HepG2 (cell line): ENCODE results near the gene PYY. TPM values are rescaled to one million over a fixed set of nuclear protein-coding genes. Genes with fewer than 3 reads are reported as not detected.

Source experiments
- ATAC-seq: fragments of 200-7000 bp; cut with Tn5 transposase; 3 replicates; pipeline ENCODE4 v1.9.1; 2020; ENCODE audit warnings: mild to moderate bottlenecking, moderate library complexity
- BruUV-seq: library from RNA; stranded (reverse); fragments of 400-500 nt; replicated peaks from 2 replicates; lab custom pipeline; 2021; lab: Mats Ljungman, UMichigan
- CTCF ChIA-PET: fragments of 300-600 bp; formaldehyde crosslinking; extraction: SDS; loops from one replicate; lab custom pipeline; 2021; ENCODE audit warnings: low total read pairs, inconsistent platforms, low intra/inter-chr PET ratio; lab: Yijun Ruan, JAX
- POLR2A ChIA-PET: fragments of 350-600 bp; sonication (Branson Sonifier 250); formaldehyde crosslinking; loops from one replicate; lab custom pipeline; 2020; ENCODE audit warnings: antibody characterized with exemption, inconsistent platforms; lab: Yijun Ruan, JAX
- DNase-seq: peaks from one replicate; pipeline ENCODE4 v3.0.0-alpha.2; 2015; ENCODE audit warnings: low spot score
- FAIRE-seq: peaks from 3 replicates; lab custom pipeline; 2011; peaks lifted over from hg19 to GRCh38; lab: Jason Lieb, UNC
- H2AFZ ChIP-seq: one replicate; pipeline ENCODE4 v1.6.1; 2011; ENCODE audit warnings: low read length, inconsistent platforms
- H3K27ac ChIP-seq: fragments of 300-600 bp; 3 replicates; pipeline ENCODE4 v1.8.0; 2011; ENCODE audit warnings: mixed run types, mild to moderate bottlenecking, mixed read lengths, low read length, inconsistent platforms; ENCODE audit not compliant: insufficient read depth; ENCODE audit errors: extremely low read length
- H3K27me3 ChIP-seq, 2 experiments: fragments of 200-600 bp in 1 of 2; 2 replicates in 1 of 2; 3 replicates in 1 of 2; pipeline versions ENCODE4 v1.6.0 to v1.8.0; 2011; ENCODE audit warnings: low read length in 2 of 2, mild to moderate bottlenecking in 2 of 2, moderate library complexity in 2 of 2, inconsistent platforms in 1 of 2; ENCODE audit not compliant: insufficient read depth in 2 of 2, control insufficient read depth in 1 of 2
- H3K36me3 ChIP-seq, 2 experiments: fragments of 200-600 bp in 1 of 2; replicated peaks in 1 of 2; 2 replicates in 1 of 2; 3 replicates in 1 of 2; pipeline versions ENCODE4 v1.5.1 to v1.8.0; 2011; ENCODE audit warnings: low read length in 2 of 2, inconsistent platforms in 1 of 2; ENCODE audit not compliant: insufficient read depth in 2 of 2, control insufficient read depth in 1 of 2
- H3K4me1 ChIP-seq: 2 replicates; pipeline ENCODE4 v1.5.1; 2012; ENCODE audit warnings: low read length, inconsistent platforms; ENCODE audit not compliant: insufficient read depth
- H3K4me2 ChIP-seq: 2 replicates; pipeline ENCODE4 v1.6.0; 2011; ENCODE audit warnings: low read depth, low read length, inconsistent platforms
- H3K4me3 ChIP-seq, 3 experiments: fragments of 200-600 bp in 1 of 3; sonication (generic), shearing (Covaris generic) in 1 of 3; replicated peaks in 1 of 3; 2 replicates each; pipeline ENCODE4 v1.5.1; 2011 to 2016; ENCODE audit warnings: low read length in 3 of 3, inconsistent platforms in 2 of 3, low read depth in 2 of 3, mild to moderate bottlenecking in 2 of 3, control low read depth in 1 of 3, mixed read lengths in 1 of 3; ENCODE audit not compliant: insufficient read depth in 1 of 3
- H3K79me2 ChIP-seq: one replicate; pipeline ENCODE4 v1.6.1; 2011; ENCODE audit warnings: low read length, inconsistent platforms; ENCODE audit not compliant: insufficient read depth
- H3K9ac ChIP-seq: 2 replicates; pipeline ENCODE4 v1.6.0; 2011; ENCODE audit warnings: mild to moderate bottlenecking, low read depth, low read length, inconsistent platforms; ENCODE audit not compliant: insufficient read depth
- H3K9me3 ChIP-seq: 2 replicates; pipeline ENCODE4 v1.5.1; 2012; ENCODE audit warnings: mild to moderate bottlenecking, low read length
- H4K20me1 ChIP-seq: 2 replicates; pipeline ENCODE4 v1.6.0; 2011; ENCODE audit warnings: inconsistent platforms, mild to moderate bottlenecking, low read length, moderate library complexity; ENCODE audit not compliant: insufficient read depth
- ARNT ChIP-seq: fragments of 450-650 bp; IDR thresholded peaks from 2 replicates; pipeline ENCODE4 v1.6.1; 2017
- BORCS8-MEF2B ChIP-seq: sonication (generic); formaldehyde crosslinking; IDR thresholded peaks from 2 replicates; pipeline ENCODE4 v1.8.0; 2022; ENCODE audit warnings: mild to moderate bottlenecking, missing genetic modification reagents
- CHD4 ChIP-seq: fragments of 200-600 bp; sonication (generic); IDR thresholded peaks from 2 replicates; pipeline ENCODE4 v1.7.0; 2017; ENCODE audit warnings: mild to moderate bottlenecking, low read length, borderline replicate concordance
- GPN1 ChIP-seq: sonication (generic); formaldehyde crosslinking; IDR thresholded peaks from 2 replicates; pipeline ENCODE4 v1.5.1; 2020; ENCODE audit warnings: missing genetic modification reagents, borderline replicate concordance
- MAF1 ChIP-seq: sonication (generic); formaldehyde crosslinking; IDR thresholded peaks from 2 replicates; pipeline ENCODE4 v1.5.0; 2020; ENCODE audit warnings: missing genetic modification reagents, borderline replicate concordance
- MLX ChIP-seq: IDR thresholded peaks from 2 replicates; pipeline ENCODE4 v1.6.1; 2016
- NFE2 ChIP-seq: sonication (generic); formaldehyde crosslinking; IDR thresholded peaks from 2 replicates; pipeline ENCODE4 v1.4.0; 2020; ENCODE audit warnings: missing genetic modification reagents
- TEAD3 ChIP-seq: optimal IDR thresholded peaks from 2 replicates; pipeline ENCODE3; 2016; ENCODE audit warnings: borderline replicate concordance
- ZIK1 ChIP-seq: sonication (generic); formaldehyde crosslinking; IDR thresholded peaks from 2 replicates; pipeline ENCODE4 v1.5.0; 2020; ENCODE audit warnings: mild to moderate bottlenecking, low read depth, missing genetic modification reagents, borderline replicate concordance
- ZNF20 ChIP-seq: sonication (generic); formaldehyde crosslinking; IDR thresholded peaks from 2 replicates; pipeline ENCODE4 v1.4.0; 2020; ENCODE audit warnings: mild to moderate bottlenecking, moderate library complexity, missing genetic modification reagents
- ZNF24 ChIP-seq: fragments of 450-650 bp; IDR thresholded peaks from 2 replicates; pipeline ENCODE4 v1.6.1; 2017; ENCODE audit warnings: antibody characterized with exemption, mild to moderate bottlenecking
- ZNF451 ChIP-seq: sonication (generic); formaldehyde crosslinking; IDR thresholded peaks from 2 replicates; pipeline ENCODE4 v1.5.0; 2020; ENCODE audit warnings: mild to moderate bottlenecking, missing genetic modification reagents
- ZNF776 ChIP-seq: sonication (generic); formaldehyde crosslinking; IDR thresholded peaks from 2 replicates; pipeline ENCODE4 v1.4.0; 2020; ENCODE audit warnings: mild to moderate bottlenecking, missing genetic modification reagents
- WGBS: methylation state at CpG from one replicate; pipeline ENCODE4 v1.1.6; 2017; ENCODE audit warnings: low lambda C conversion rate; 5-methylcytosine and 5-hydroxymethylcytosine counted together
- in situ Hi-C: cut with HindIII; loops from 2 replicates; pipeline ENCODE4 v1.10.0; 2017; ENCODE audit warnings: low pct_unique_long_range_greater_than_20kb; ENCODE audit not compliant: extremely low pct_ligation_motif_present
- intact Hi-C: fragments of 100-400 bp; cut with micrococcal nuclease; formaldehyde crosslinking; loops from one replicate; pipeline ENCODE4 v1.10.0; 2022; ENCODE audit not compliant: unreplicated experiment
- polyA plus RNA-seq, 8 experiments: library from polyadenylated mRNA; depleted of rRNA in 3 of 8; stranded (reverse) in 7 of 8; unstranded in 1 of 8; fragments of >200 nt; fragmentation: Illumina TruSeq in 4 of 8; extraction: Trizol in 4 of 8; gene quantifications; 2 replicates each; pipeline versions ENCODE4 v1.2.1 to v1.2.3, GENCODE V29; 2011 to 2016; ENCODE audit warnings: low read depth in 4 of 8, missing spikeins in 1 of 8, mixed read lengths in 1 of 8; ENCODE audit not compliant: insufficient read depth in 1 of 8
- total RNA-seq, 5 experiments: library from RNA; depleted of rRNA; stranded (reverse); fragments of >200 nt; fragmentation: Illumina TruSeq; extraction: Trizol; gene quantifications; 2 replicates each; pipeline ENCODE4 v1.2.3, GENCODE V29; 2016; ENCODE audit warnings: low read depth in 1 of 5
- TF ChIP-seq, protein P1 (sequence below): sonication (generic); formaldehyde crosslinking; IDR thresholded peaks from 2 replicates; pipeline ENCODE4 v1.4.0; 2020; ENCODE audit warnings: mild to moderate bottlenecking, low read depth, missing genetic modification reagents
- TF ChIP-seq, protein P2 (sequence below): sonication (generic); formaldehyde crosslinking; IDR thresholded peaks from 2 replicates; pipeline ENCODE4 v1.4.0; 2020; ENCODE audit warnings: missing genetic modification reagents, borderline replicate concordance
- TF ChIP-seq, protein P3 (sequence below): sonication (generic); formaldehyde crosslinking; IDR thresholded peaks from 2 replicates; pipeline ENCODE4 v1.5.1; 2020; ENCODE audit warnings: missing genetic modification reagents, mild to moderate bottlenecking, borderline replicate concordance
- TF ChIP-seq, protein P4 (sequence below): IDR thresholded peaks from 2 replicates; pipeline ENCODE4 v1.6.1; 2016; ENCODE audit warnings: low read depth

The PYY gene
- total and polyA plus RNA-seq, 2 of the 13 experiments (the other 11 are each of a cell fraction or from before 2014, with no cell fraction given) = 0.25 TPM; not detected in 1

GRCh38 chr17:43988301-43988700, 34.6 kb upstream of the PYY start (continued):
- TF ChIP-seq GPN1 (CRISPR knock-in tag) (no peak), BORCS8-MEF2B (no peak), MLX (no peak), TEAD3 (CRISPR knock-in tag) (no peak)
- TF ChIP-seq, protein P1, sequence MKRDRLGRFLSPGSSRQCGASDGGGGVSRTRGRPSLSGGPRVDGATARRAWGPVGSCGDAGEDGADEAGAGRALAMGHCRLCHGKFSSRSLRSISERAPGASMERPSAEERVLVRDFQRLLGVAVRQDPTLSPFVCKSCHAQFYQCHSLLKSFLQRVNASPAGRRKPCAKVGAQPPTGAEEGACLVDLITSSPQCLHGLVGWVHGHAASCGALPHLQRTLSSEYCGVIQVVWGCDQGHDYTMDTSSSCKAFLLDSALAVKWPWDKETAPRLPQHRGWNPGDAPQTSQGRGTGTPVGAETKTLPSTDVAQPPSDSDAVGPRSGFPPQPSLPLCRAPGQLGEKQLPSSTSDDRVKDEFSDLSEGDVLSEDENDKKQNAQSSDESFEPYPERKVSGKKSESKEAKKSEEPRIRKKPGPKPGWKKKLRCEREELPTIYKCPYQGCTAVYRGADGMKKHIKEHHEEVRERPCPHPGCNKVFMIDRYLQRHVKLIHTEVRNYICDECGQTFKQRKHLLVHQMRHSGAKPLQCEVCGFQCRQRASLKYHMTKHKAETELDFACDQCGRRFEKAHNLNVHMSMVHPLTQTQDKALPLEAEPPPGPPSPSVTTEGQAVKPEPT = no peak
- TF ChIP-seq, protein P2, sequence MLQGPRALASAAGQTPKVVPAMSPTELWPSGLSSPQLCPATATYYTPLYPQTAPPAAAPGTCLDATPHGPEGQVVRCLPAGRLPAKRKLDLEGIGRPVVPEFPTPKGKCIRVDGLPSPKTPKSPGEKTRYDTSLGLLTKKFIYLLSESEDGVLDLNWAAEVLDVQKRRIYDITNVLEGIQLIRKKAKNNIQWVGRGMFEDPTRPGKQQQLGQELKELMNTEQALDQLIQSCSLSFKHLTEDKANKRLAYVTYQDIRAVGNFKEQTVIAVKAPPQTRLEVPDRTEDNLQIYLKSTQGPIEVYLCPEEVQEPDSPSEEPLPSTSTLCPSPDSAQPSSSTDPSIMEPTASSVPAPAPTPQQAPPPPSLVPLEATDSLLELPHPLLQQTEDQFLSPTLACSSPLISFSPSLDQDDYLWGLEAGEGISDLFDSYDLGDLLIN (CRISPR knock-in tag) = no peak

DNA sequence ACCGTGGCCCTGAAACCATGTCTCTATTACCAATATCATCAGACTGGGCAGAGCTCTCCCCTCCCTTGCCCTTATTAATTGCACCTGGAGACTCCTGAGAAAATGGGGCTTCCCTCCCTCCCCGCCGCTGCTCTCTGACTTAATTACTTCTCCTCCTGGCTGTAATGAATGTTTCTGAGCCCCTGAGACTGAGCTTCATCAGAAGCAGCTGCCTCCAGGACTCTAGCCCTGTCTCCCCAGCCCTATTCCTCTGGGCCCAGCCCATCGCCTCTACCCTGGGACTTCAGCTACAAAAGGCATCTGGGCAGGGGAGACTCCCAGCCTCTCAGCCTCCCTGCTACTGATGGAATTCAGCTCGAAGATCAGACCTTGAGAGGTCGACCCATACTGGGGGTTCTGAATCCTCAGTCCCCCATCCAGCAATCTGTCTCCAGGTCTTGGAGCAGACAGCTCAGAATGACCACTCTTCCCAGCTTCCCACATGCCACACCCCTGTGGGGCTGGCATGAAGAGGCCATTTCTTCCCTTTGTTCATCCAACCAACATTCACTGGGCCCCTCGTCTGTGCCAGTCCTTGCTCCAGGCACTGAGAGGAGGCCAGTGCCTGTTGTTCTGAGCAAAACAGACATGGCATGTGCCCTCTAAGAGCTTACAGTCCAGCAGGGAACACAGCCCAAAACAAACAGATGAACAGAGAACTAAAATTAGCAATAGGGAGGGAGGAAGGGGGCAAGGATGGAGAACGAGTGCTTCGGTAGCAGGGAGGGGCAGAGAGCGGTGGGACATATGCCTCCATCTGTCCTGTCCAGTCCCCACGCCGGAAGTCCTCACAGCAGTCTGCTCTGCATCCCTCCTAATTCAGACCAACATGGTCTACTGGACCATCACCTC, 33.6 kb upstream of the PYY start:
- CTCF ChIA-PET = no interaction called here
- in situ Hi-C loops = no loop called here
- DNase-seq = no peak
- Histone ChIP-seq H3K4me3 (no peak overlapping the region), H4K20me1 (no peaks in the 10 kb centered on the region), H3K9ac (no peak overlapping the region), H3K9me3 (no peaks in the 10 kb centered on the region), H3K4me1 (peaks cover 21% of the 10 kb centered on the region), H3K27ac (no peak overlapping the region), H2AFZ (no peak overlapping the region), H3K79me2 (no peaks in the 10 kb centered on the region), H3K4me2 (no peak overlapping the region), H3K36me3 (no peaks in the 10 kb centered on the region), H3K27me3 (peaks cover 6 to 72% of the 10 kb centered on the region in 2 experiments)
- FAIRE-seq = no peak
- 15% methylated on average over 11 of the region's 12 CpGs for WGBS
- BruUV-seq = no TSS peak
- intact Hi-C loops = no loop called here
- no peak for ATAC-seq
- POLR2A ChIA-PET = no interaction called here
- TF ChIP-seq ZNF20 = no peak
- no peak for TF ChIP-seq ZNF451 (CRISPR knock-in tag)
- no peak for TF ChIP-seq ZNF776 (CRISPR knock-in tag)
- TF ChIP-seq ZIK1 (CRISPR knock-in tag) = no peak
- no peak for TF ChIP-seq CHD4
- no peak for TF ChIP-seq ZNF24
- TF ChIP-seq, protein P3, sequence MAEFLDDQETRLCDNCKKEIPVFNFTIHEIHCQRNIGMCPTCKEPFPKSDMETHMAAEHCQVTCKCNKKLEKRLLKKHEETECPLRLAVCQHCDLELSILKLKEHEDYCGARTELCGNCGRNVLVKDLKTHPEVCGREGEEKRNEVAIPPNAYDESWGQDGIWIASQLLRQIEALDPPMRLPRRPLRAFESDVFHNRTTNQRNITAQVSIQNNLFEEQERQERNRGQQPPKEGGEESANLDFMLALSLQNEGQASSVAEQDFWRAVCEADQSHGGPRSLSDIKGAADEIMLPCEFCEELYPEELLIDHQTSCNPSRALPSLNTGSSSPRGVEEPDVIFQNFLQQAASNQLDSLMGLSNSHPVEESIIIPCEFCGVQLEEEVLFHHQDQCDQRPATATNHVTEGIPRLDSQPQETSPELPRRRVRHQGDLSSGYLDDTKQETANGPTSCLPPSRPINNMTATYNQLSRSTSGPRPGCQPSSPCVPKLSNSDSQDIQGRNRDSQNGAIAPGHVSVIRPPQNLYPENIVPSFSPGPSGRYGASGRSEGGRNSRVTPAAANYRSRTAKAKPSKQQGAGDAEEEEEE (CRISPR knock-in tag) = no peak
- TF ChIP-seq NFE2 (CRISPR knock-in tag) = no peak
- no peak for TF ChIP-seq ARNT
- no peak for TF ChIP-seq MAF1 (CRISPR knock-in tag)
- TF ChIP-seq, protein P4, sequence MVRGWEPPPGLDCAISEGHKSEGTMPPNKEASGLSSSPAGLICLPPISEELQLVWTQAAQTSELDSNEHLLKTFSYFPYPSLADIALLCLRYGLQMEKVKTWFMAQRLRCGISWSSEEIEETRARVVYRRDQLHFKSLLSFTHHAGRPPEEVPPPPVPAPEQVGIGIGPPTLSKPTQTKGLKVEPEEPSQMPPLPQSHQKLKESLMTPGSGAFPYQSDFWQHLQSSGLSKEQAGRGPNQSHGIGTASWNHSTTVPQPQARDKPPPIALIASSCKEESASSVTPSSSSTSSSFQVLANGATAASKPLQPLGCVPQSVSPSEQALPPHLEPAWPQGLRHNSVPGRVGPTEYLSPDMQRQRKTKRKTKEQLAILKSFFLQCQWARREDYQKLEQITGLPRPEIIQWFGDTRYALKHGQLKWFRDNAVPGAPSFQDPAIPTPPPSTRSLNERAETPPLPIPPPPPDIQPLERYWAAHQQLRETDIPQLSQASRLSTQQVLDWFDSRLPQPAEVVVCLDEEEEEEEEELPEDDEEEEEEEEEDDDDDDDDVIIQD (CRISPR knock-in tag) = no peak
